IMR-90 (cell line): ENCODE results near the gene CYYR1. TPM values are rescaled to one million over a fixed set of nuclear protein-coding genes. Genes with fewer than 3 reads are reported as not detected.

Experiments
- ATAC-seq: fragments of 200-7000 bp; cut with Tn5 transposase; 2 replicates; pipeline ENCODE4 v1.9.1; 2020; ENCODE audit warnings: low read depth, mild to moderate bottlenecking, moderate library complexity
- BruUV-seq: library from RNA; stranded (reverse); fragments of 400-500 nt; replicated peaks from 2 replicates; lab custom pipeline; 2021; lab: Mats Ljungman, UMichigan
- CTCF ChIA-PET: fragments of 300-600 bp; formaldehyde crosslinking; extraction: SDS; loops from one replicate; lab custom pipeline; 2021; ENCODE audit warnings: antibody characterized with exemption; lab: Yijun Ruan, JAX
- POLR2A ChIA-PET: fragments of 300-600 bp; sonication (Branson Sonifier 250); formaldehyde crosslinking; loops from one replicate; lab custom pipeline; 2022; ENCODE audit warnings: antibody characterized with exemption; ENCODE audit not compliant: unreplicated experiment; lab: Charles Lee
- DNase-seq: peaks from one replicate; pipeline ENCODE4 v3.0.0; 2013
- H2AFZ ChIP-seq: replicated peaks from 2 replicates; pipeline ENCODE3; 2013; ENCODE audit warnings: low read length, mild to moderate bottlenecking; ENCODE audit not compliant: poor library complexity
- H2AK5ac ChIP-seq: 2 replicates; pipeline ENCODE4 v1.6.1; 2013; ENCODE audit warnings: low read depth, low read length, inconsistent platforms
- H2AK9ac ChIP-seq: replicated peaks from 2 replicates; pipeline ENCODE3; 2013; ENCODE audit warnings: mild to moderate bottlenecking, low read depth, low read length, moderate library complexity; ENCODE audit not compliant: poor library complexity
- H2BK120ac ChIP-seq: 2 replicates; pipeline ENCODE4 v1.6.1; 2013; ENCODE audit warnings: low read depth, low read length, inconsistent platforms
- H2BK15ac ChIP-seq: 3 replicates; pipeline ENCODE4 v1.6.1; 2013; ENCODE audit warnings: low read depth, low read length, inconsistent platforms
- H2BK20ac ChIP-seq: 2 replicates; pipeline ENCODE4 v1.6.1; 2013; ENCODE audit warnings: low read depth, mild to moderate bottlenecking, inconsistent platforms, low read length, moderate library complexity
- H2BK5ac ChIP-seq: 2 replicates; pipeline ENCODE4 v1.6.1; 2013; ENCODE audit warnings: mild to moderate bottlenecking, low read depth, low read length, inconsistent platforms; ENCODE audit not compliant: poor library complexity, severe bottlenecking
- H3K14ac ChIP-seq: replicated peaks from 2 replicates; pipeline ENCODE4 v1.6.1; 2013; ENCODE audit warnings: low read depth, low read length, inconsistent platforms
- H3K18ac ChIP-seq: 2 replicates; pipeline ENCODE4 v1.6.1; 2013; ENCODE audit warnings: low read depth, low read length, control low read depth
- H3K23ac ChIP-seq: 2 replicates; pipeline ENCODE4 v1.6.1; 2013; ENCODE audit warnings: low read depth, low read length, inconsistent platforms
- H3K27ac ChIP-seq: 2 replicates; pipeline ENCODE4 v1.5.1; 2013; ENCODE audit warnings: mild to moderate bottlenecking, control low read depth, low read length; ENCODE audit not compliant: insufficient read depth
- H3K27me3 ChIP-seq: 2 replicates; pipeline ENCODE4 v1.6.1; 2013; ENCODE audit warnings: low read length; ENCODE audit not compliant: control insufficient read depth, insufficient read depth
- H3K36me3 ChIP-seq: 2 replicates; pipeline ENCODE4 v1.6.1; 2013; ENCODE audit warnings: low read length, mixed read lengths; ENCODE audit not compliant: control insufficient read depth, insufficient read depth
- H3K4ac ChIP-seq: 2 replicates; pipeline ENCODE4 v1.6.1; 2013; ENCODE audit warnings: low read depth, low read length, inconsistent platforms
- H3K4me1 ChIP-seq: 2 replicates; pipeline ENCODE4 v1.6.1; 2013; ENCODE audit warnings: low read length, mixed read lengths; ENCODE audit not compliant: control insufficient read depth, insufficient read depth
- H3K4me2 ChIP-seq: 2 replicates; pipeline ENCODE4 v1.6.1; 2013; ENCODE audit warnings: low read depth, mild to moderate bottlenecking, control low read depth, low read length, moderate library complexity
- H3K4me3 ChIP-seq: 2 replicates; pipeline ENCODE4 v1.5.1; 2013; ENCODE audit warnings: low read depth, mild to moderate bottlenecking, control low read depth, low read length, moderate library complexity; ENCODE audit not compliant: insufficient read depth
- H3K56ac ChIP-seq: 2 replicates; pipeline ENCODE4 v1.6.1; 2013; ENCODE audit warnings: low read length, inconsistent platforms; ENCODE audit not compliant: insufficient read depth; ENCODE audit errors: extremely low read depth
- H3K79me1 ChIP-seq, 2 experiments: 2 replicates each; pipeline ENCODE4 v1.6.1; 2013; ENCODE audit warnings: low read length in 2 of 2, inconsistent platforms in 1 of 2, low read depth in 1 of 2
- H3K9ac ChIP-seq: 2 replicates; pipeline ENCODE4 v1.6.1; 2013; ENCODE audit warnings: low read depth, low read length, control low read depth
- H3K9me1 ChIP-seq: 2 replicates; pipeline ENCODE4 v1.6.1; 2013; ENCODE audit warnings: low read length, inconsistent platforms; ENCODE audit not compliant: insufficient read depth
- H3K9me3 ChIP-seq: 2 replicates; pipeline ENCODE4 v1.6.1; 2013; ENCODE audit warnings: low read length; ENCODE audit not compliant: control insufficient read depth, insufficient read depth
- H4K20me1 ChIP-seq: 2 replicates; pipeline ENCODE4 v1.6.1; 2013; ENCODE audit warnings: low read length, inconsistent platforms; ENCODE audit not compliant: insufficient read depth
- H4K5ac ChIP-seq: 2 replicates; pipeline ENCODE4 v1.6.1; 2013; ENCODE audit warnings: mild to moderate bottlenecking, low read depth, low read length, control low read depth
- H4K8ac ChIP-seq, 2 experiments: 2 replicates each; pipeline ENCODE4 v1.6.1; 2013; ENCODE audit warnings: low read depth in 2 of 2, low read length in 2 of 2, control low read depth in 1 of 2, inconsistent platforms in 1 of 2
- H4K91ac ChIP-seq: 2 replicates; pipeline ENCODE4 v1.6.1; 2013; ENCODE audit warnings: low read depth, low read length, inconsistent platforms; ENCODE audit not compliant: insufficient read depth
- BHLHE40 ChIP-seq: fragments of 150-350 bp; IDR thresholded peaks from 2 replicates; pipeline ENCODE4 v1.6.1; 2016; ENCODE audit warnings: mild to moderate bottlenecking, low read depth, low read length
- CHD1 ChIP-seq: IDR thresholded peaks from 2 replicates; pipeline ENCODE4 v1.6.1; 2012; ENCODE audit warnings: low read depth, low read length, improper control_type of control experiment
- FOS ChIP-seq: fragments of 150-350 bp; IDR thresholded peaks from 2 replicates; pipeline ENCODE4 v1.6.1; 2016; ENCODE audit warnings: low read depth, low read length
- MAZ ChIP-seq: IDR thresholded peaks from 2 replicates; pipeline ENCODE4 v1.6.1; 2012; ENCODE audit warnings: low read depth, mild to moderate bottlenecking, low read length, improper control_type of control experiment, moderate library complexity, borderline replicate concordance
- POLR2A ChIP-seq: IDR thresholded peaks from 2 replicates; pipeline ENCODE4 v1.6.1; 2012; ENCODE audit warnings: mild to moderate bottlenecking, low read depth, low read length
- RAD21 ChIP-seq: IDR thresholded peaks from 2 replicates; pipeline ENCODE4 v1.6.1; 2012; ENCODE audit warnings: low read length, improper control_type of control experiment
- RCOR1 ChIP-seq: IDR thresholded peaks from 2 replicates; pipeline ENCODE4 v1.6.1; 2012; ENCODE audit warnings: mild to moderate bottlenecking, low read length, improper control_type of control experiment; ENCODE audit not compliant: insufficient replicate concordance
- RFX5 ChIP-seq: IDR thresholded peaks from 2 replicates; pipeline ENCODE4 v1.8.0; 2012; ENCODE audit warnings: low read depth, mild to moderate bottlenecking, low read length, moderate library complexity
- SMC3 ChIP-seq: fragments of 150-350 bp; IDR thresholded peaks from 2 replicates; pipeline ENCODE4 v1.6.1; 2016; ENCODE audit warnings: low read depth, mild to moderate bottlenecking, antibody characterized with exemption, low read length, moderate library complexity
- WGBS, 2 experiments: methylation state at CpG; one replicate each; pipeline versions ENCODE4 v1.1.5 to v1.1.7; 2013; ENCODE audit warnings: missing lambda C conversion rate in 2 of 2; ENCODE audit not compliant: insufficient read length in 1 of 2; ENCODE audit errors: extremely low coverage in 2 of 2; 5-methylcytosine and 5-hydroxymethylcytosine counted together
- dilution Hi-C: fragments of 300-500 bp; cut with HindIII; formaldehyde crosslinking; loops from one replicate; pipeline ENCODE4 v1.14.3; 2018; ENCODE audit warnings: low sequenced_read_pairs; ENCODE audit not compliant: unreplicated experiment
- in situ Hi-C: fragments of 300-500 bp; cut with MboI; formaldehyde crosslinking; loops from 3 replicates; pipeline ENCODE4 v1.14.3; 2019; ENCODE audit warnings: low sequenced_read_pairs, inconsistent platforms, mixed read lengths
- intact Hi-C: fragments of 100-400 bp; cut with micrococcal nuclease; formaldehyde crosslinking; loops from 2 replicates; pipeline ENCODE4 v1.10.0; 2022
- polyA plus RNA-seq, 3 experiments: library from polyadenylated mRNA; depleted of rRNA; stranded (reverse); fragments of >200 nt; gene quantifications; 2 replicates each; pipeline ENCODE4 v1.2.3, GENCODE V29; 2012; ENCODE audit warnings: low replicate concordance in 1 of 3
- total RNA-seq: library from RNA; depleted of rRNA; stranded (reverse); fragments of >200 nt; gene quantifications from 2 replicates; pipeline ENCODE4 v1.2.3, GENCODE V29; 2012
- TF ChIP-seq, protein P1 (sequence below): conservative IDR thresholded peaks from 2 replicates; pipeline ENCODE4 v1.5.1; 2012; ENCODE audit warnings: mild to moderate bottlenecking, low read depth, low read length, improper control_type of control experiment
- TF ChIP-seq, protein P2 (sequence below): fragments of 150-350 bp; IDR thresholded peaks from 2 replicates; pipeline ENCODE4 v1.6.1; 2017; ENCODE audit warnings: mild to moderate bottlenecking, antibody characterized with exemption, low read length, low read depth
- TF ChIP-seq, protein P3 (sequence below): fragments of 150-350 bp; IDR thresholded peaks from 2 replicates; pipeline ENCODE4 v1.6.1; 2016; ENCODE audit warnings: low read depth, mild to moderate bottlenecking, low read length, moderate library complexity, borderline replicate concordance

CYYR1 gene
- total and polyA plus RNA-seq, 2 of the 4 experiments (the other 2 are of a cell fraction), result not detected

DNA sequence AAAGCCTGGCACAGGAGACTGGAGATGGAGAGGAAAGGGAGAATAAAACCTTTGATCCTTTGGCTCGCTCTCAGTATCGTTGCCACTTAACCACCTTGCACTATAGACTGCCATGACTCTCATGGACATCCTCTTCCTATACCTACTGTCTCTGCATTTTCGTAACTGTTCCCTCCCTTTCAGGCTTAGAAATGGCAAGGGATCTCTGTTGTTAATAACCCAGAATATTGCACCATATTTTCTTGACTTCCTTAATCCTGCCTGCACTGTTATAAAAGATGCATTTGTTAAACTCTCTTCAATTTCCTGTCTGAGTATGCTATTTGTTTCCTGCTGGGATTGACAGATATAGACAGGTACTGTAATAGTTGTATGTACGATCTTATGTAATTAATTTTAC lies 38.6 kb downstream of the CYYR1 start:
- no peak overlapping the region for H2AK9ac ChIP-seq
- no peak overlapping the region for H3K9ac ChIP-seq
- H3K4me1 ChIP-seq, result no peaks in the 10 kb centered on the region
- in situ Hi-C loops (no loop called here), intact Hi-C loops (no loop called here), dilution Hi-C loops (no loop called here)
- no peak overlapping the region for H3K4me2 ChIP-seq
- H4K5ac ChIP-seq, result no peak overlapping the region
- no peaks in the 10 kb centered on the region for H4K20me1 ChIP-seq
- H2BK5ac ChIP-seq, result no peak overlapping the region
- no peaks in the 10 kb centered on the region for H3K9me1 ChIP-seq
- H3K9me3 ChIP-seq, result no peaks in the 10 kb centered on the region
- H3K4me3 ChIP-seq, result no peak overlapping the region
- H4K8ac ChIP-seq, result no peak overlapping the region
- no peaks in the 10 kb centered on the region for H3K79me1 ChIP-seq
- no peaks in the 10 kb centered on the region for H3K27me3 ChIP-seq
- 40% methylated on average over 2 of the region's 4 CpGs; no CpG with 5 or more reads in 1 of the 2 experiments for WGBS, 2 experiments
- H2AFZ ChIP-seq, result no peak overlapping the region
- no peak overlapping the region for H2BK120ac ChIP-seq
- no peak for TF ChIP-seq RFX5
- TF ChIP-seq, protein P1, sequence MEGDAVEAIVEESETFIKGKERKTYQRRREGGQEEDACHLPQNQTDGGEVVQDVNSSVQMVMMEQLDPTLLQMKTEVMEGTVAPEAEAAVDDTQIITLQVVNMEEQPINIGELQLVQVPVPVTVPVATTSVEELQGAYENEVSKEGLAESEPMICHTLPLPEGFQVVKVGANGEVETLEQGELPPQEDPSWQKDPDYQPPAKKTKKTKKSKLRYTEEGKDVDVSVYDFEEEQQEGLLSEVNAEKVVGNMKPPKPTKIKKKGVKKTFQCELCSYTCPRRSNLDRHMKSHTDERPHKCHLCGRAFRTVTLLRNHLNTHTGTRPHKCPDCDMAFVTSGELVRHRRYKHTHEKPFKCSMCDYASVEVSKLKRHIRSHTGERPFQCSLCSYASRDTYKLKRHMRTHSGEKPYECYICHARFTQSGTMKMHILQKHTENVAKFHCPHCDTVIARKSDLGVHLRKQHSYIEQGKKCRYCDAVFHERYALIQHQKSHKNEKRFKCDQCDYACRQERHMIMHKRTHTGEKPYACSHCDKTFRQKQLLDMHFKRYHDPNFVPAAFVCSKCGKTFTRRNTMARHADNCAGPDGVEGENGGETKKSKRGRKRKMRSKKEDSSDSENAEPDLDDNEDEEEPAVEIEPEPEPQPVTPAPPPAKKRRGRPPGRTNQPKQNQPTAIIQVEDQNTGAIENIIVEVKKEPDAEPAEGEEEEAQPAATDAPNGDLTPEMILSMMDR, result no peak
- no peak for TF ChIP-seq RCOR1
- no peak for TF ChIP-seq RAD21
- TF ChIP-seq SMC3, result no peak
- TF ChIP-seq BHLHE40, result no peak
- TF ChIP-seq, protein P2, sequence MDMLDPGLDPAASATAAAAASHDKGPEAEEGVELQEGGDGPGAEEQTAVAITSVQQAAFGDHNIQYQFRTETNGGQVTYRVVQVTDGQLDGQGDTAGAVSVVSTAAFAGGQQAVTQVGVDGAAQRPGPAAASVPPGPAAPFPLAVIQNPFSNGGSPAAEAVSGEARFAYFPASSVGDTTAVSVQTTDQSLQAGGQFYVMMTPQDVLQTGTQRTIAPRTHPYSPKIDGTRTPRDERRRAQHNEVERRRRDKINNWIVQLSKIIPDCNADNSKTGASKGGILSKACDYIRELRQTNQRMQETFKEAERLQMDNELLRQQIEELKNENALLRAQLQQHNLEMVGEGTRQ, result no peak
- no peak for TF ChIP-seq MAZ
- no peak for TF ChIP-seq CHD1
- no peak for TF ChIP-seq POLR2A
- TF ChIP-seq, protein P3, sequence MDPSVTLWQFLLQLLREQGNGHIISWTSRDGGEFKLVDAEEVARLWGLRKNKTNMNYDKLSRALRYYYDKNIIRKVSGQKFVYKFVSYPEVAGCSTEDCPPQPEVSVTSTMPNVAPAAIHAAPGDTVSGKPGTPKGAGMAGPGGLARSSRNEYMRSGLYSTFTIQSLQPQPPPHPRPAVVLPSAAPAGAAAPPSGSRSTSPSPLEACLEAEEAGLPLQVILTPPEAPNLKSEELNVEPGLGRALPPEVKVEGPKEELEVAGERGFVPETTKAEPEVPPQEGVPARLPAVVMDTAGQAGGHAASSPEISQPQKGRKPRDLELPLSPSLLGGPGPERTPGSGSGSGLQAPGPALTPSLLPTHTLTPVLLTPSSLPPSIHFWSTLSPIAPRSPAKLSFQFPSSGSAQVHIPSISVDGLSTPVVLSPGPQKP, result no peak
- no peak for TF ChIP-seq FOS
- H2AK5ac ChIP-seq, result no peak overlapping the region
- no peak overlapping the region for H3K18ac ChIP-seq
- H3K36me3 ChIP-seq, result no peaks in the 10 kb centered on the region
- no peak overlapping the region for H3K23ac ChIP-seq
- ChIA-PET POLR2A (no interaction called here), CTCF (no interaction called here)
- DNase-seq (no peak), ATAC-seq (no peak)
- no peak overlapping the region for H3K4ac ChIP-seq
- no peak overlapping the region for H2BK15ac ChIP-seq
- H4K91ac ChIP-seq, result no peak overlapping the region
- BruUV-seq, result no TSS peak
- H3K27ac ChIP-seq, result no peak overlapping the region
- H3K56ac ChIP-seq, result no peak overlapping the region
- no peak overlapping the region for H3K14ac ChIP-seq
- H2BK20ac ChIP-seq, result no peak overlapping the region
